ENCODE data around the gene LMO7. TPM values are rescaled to one million over a fixed set of nuclear protein-coding genes. Genes with fewer than 3 reads are reported as not detected.
A peak's percentile ranks its signal among the peaks of the same experiment; 100 is the strongest.

LMO7 gene
- total and polyA plus RNA-seq, 11 donors: 195 to 573 (median 425) TPM

GRCh38 chr13:75660694-75661093 lies 24.6 kb downstream of the LMO7 start:
- no peak overlapping the region for H3K4me3 ChIP-seq
- intact Hi-C loops (cut with DNase I): no loop called here
- no peaks in the 10 kb centered on the region for H3K36me3 ChIP-seq
- ATAC-seq (no peak), DNase-seq (no peak)
- peaks cover 0 to 5% (median 0%) of the 10 kb centered on the region in 12 donors for H3K9me3 ChIP-seq
- no peak overlapping the region for H3K27ac ChIP-seq
- no peaks in the 10 kb centered on the region for H3K4me1 ChIP-seq
- H3K27me3 ChIP-seq: no peaks in the 10 kb centered on the region
- TF ChIP-seq POLR2A (IDR thresholded peaks at IDR 0.05): no peak
- TF ChIP-seq, protein P1, sequence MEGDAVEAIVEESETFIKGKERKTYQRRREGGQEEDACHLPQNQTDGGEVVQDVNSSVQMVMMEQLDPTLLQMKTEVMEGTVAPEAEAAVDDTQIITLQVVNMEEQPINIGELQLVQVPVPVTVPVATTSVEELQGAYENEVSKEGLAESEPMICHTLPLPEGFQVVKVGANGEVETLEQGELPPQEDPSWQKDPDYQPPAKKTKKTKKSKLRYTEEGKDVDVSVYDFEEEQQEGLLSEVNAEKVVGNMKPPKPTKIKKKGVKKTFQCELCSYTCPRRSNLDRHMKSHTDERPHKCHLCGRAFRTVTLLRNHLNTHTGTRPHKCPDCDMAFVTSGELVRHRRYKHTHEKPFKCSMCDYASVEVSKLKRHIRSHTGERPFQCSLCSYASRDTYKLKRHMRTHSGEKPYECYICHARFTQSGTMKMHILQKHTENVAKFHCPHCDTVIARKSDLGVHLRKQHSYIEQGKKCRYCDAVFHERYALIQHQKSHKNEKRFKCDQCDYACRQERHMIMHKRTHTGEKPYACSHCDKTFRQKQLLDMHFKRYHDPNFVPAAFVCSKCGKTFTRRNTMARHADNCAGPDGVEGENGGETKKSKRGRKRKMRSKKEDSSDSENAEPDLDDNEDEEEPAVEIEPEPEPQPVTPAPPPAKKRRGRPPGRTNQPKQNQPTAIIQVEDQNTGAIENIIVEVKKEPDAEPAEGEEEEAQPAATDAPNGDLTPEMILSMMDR (IDR thresholded peaks at IDR 0.05): no peak
- 82 to 91% (median 87%) methylated on average over 3 of the region's 3 CpGs for WGBS, 4 donors

DNA sequence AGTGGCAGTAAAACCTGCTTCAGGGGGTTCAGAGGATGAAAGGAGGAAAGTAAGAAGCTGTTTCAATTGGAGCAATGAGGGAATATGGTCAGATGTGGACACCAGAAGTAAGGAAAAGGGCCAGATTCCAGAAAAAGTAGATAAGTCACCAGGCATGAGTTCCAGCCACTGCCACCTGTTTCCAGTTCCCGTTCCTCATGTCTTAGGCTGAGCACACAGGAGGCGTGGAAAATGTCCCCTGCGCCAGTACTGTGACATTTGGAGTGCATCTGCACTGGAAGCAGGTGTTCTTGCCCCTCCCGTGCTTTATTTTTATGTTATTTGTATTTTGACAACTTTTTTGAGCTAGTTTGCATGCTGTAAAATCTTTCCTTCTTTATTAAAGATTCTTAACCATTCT lies 25.3 kb downstream of the LMO7 start:
- WGBS, 4 donors: 73 to 77% (median 74%) methylated on average over 4 of the region's 4 CpGs
- Histone ChIP-seq H3K36me3 (no peaks in the 10 kb centered on the region), H3K4me3 (no peak overlapping the region), H3K27me3 (no peaks in the 10 kb centered on the region), H3K9me3 (peaks cover 0 to 5% (median 0%) of the 10 kb centered on the region in 12 donors), H3K4me1 (no peaks in the 10 kb centered on the region), H3K27ac (no peak overlapping the region)
- DNase-seq (no peak), ATAC-seq (no peak)
- intact Hi-C loops (cut with DNase I): no loop called here
- no peak for TF ChIP-seq POLR2A (IDR thresholded peaks at IDR 0.05)
- TF ChIP-seq, protein P1 (IDR thresholded peaks at IDR 0.05): no peak

- WGBS, 4 donors: 27 to 34% (median 30%) methylated on average over 1 of the region's 1 CpG
- H3K27me3 ChIP-seq: no peaks in the 10 kb centered on the region
- no peak overlapping the region for H3K4me3 ChIP-seq
- TF ChIP-seq, protein P1 (IDR thresholded peaks at IDR 0.05): no peak
- TF ChIP-seq POLR2A (IDR thresholded peaks at IDR 0.05): no peak
- DNase-seq (no peak), ATAC-seq (peak in 1 of 4 donors; percentile 39)
- peaks cover 0 to 5% (median 0%) of the 10 kb centered on the region in 12 donors for H3K9me3 ChIP-seq
- H3K36me3 ChIP-seq: no peaks in the 10 kb centered on the region
- intact Hi-C loops (cut with DNase I): no loop called here
- H3K27ac ChIP-seq: no peak overlapping the region
- peaks cover 0 to 4% (median 0%) of the 10 kb centered on the region in 12 donors for H3K4me1 ChIP-seq
Observed at GRCh38 chr13:75666646-75667351, 30.7 kb downstream of the LMO7 start.

- intact Hi-C loops (cut with DNase I): no loop called here
Observed at GRCh38 chr13:75669706-75670105, 33.6 kb downstream of the LMO7 start.

More at GRCh38 chr13:75669706-75670105, 33.6 kb downstream of the LMO7 start:
- ATAC-seq: no peak
- Histone ChIP-seq H3K9me3 (no peaks in the 10 kb centered on the region), H3K27ac (no peak overlapping the region), H3K27me3 (no peaks in the 10 kb centered on the region), H3K4me1 (peaks cover 0 to 4% (median 0%) of the 10 kb centered on the region in 12 donors), H3K36me3 (no peaks in the 10 kb centered on the region), H3K4me3 (no peak overlapping the region)
- TF ChIP-seq, protein P1 (IDR thresholded peaks at IDR 0.05): no peak
- TF ChIP-seq POLR2A (IDR thresholded peaks at IDR 0.05): no peak
- no peak for DNase-seq
